GM15510 (cell line): ENCODE data around the gene ACBD4.

ENCODE experiments used
- POLR2A ChIP-seq: IDR thresholded peaks from 3 replicates; pipeline ENCODE4 v1.6.1; 2011; ENCODE audit warnings: borderline replicate concordance; ENCODE audit not compliant: insufficient read length; ENCODE audit errors: extremely low read depth

Gene ACBD4

DNA sequence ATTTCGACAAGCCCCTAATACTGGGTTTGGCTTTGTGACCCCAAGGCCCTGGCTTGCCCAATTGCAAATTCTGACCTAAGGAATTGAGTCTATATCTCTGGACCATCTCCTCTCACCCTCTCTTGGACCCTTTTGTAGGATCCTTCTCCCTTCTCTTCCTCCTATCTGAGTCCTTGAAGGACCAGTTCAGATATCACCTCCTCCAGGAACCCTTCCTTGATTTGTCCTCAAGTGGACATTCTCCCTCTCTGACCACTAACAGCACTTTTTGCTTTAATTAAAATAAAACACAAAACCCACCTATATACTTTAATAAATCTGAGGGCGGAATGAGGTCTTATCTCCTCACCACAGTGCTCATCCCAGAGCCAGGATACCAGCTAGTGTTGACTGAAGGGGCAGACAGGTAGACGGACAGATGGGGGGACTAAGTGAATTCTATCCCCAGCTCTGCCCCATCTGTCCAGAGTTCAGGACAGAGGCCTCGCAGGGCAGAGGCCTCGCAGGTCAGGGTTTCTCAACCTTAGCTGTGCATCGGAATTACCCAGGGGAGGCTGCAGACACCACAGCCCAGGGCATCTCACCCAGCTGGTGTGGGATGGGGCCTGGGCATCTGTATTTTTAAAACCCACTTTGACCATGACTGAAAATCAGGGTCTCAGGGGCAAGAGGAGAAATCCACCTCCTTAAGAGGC, 12.3 kb upstream of the ACBD4 start:
- TF ChIP-seq POLR2A: no peak

DNA sequence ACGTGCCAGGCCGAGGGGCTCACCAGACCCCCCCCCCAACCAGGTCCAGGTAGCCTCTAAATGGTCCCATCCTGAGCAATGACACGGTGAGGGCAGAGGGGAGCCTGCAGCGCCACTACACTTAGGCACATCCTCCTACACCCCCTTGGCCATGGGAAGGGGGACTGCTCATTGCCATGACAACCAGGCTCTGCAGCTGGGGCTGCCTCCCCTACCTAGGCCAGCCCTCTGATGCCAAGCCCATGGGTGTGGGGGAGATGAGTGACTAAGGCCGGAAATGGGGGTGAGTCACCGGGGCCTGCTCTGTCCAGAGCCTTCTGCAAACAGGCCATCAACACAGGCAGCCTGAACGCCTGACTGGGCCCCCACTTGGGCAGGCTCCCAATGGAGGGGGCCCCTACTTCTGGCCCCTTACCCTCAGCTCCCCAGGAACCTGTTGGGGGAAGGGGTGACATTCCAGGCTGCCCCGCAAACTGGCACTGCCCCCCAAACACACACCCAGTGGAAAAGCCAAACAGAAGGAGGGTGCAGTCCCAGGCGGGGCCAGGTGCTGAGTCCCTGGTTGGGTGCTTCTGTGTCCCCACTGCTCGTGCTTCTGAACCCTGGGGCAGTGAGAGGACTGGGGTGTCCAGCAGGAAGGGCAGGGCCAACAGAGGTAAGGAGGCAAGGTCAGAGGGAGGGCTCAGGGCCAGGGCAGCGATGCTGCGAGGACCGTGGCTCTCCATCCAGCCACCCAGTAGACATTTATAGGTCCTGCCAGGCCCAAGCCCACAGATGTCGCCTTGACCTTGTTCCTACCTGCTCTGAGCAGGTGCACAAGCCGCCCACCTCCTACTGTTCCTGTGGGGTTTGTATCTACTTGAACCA, 11.3 kb upstream of the ACBD4 start:
- TF ChIP-seq POLR2A: no peak

DNA sequence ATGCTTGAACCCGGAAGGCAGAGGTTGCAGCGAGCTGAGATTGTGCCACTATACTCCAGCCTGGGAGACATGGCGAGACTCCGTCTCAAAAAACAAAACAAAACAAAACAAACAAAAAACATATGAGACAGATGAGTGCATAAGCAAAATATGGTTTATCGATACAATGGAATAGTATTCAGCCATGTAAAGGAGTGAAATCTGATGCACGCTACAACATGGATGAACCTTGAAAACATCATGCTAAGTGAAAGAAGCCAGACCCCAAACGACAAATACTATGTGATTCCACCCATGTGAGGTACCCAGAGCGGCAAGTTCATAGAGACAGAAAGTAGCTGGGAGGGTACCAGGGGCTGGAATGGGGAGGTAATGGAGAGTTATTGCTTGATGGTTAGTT, 10.0 kb upstream of the ACBD4 start:
- no peak for TF ChIP-seq POLR2A

DNA sequence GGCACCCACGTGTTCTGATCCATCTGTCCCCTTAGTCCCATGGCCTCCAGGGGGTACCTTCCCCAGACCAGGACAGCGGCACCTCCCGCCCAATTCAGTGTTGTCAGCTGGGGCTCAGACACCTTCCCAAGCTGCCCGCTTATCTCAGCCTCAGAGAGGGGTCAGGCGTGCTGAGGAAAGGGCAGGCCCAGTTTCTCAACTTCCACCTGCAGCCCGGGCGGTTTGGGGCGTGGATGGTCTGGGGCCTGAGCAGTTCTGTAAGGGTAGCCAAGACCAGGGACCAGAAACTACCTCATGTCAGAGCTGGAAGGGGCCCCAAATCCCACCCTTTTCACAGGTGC, 8.3 kb upstream of the ACBD4 start:
- no peak for TF ChIP-seq POLR2A

DNA sequence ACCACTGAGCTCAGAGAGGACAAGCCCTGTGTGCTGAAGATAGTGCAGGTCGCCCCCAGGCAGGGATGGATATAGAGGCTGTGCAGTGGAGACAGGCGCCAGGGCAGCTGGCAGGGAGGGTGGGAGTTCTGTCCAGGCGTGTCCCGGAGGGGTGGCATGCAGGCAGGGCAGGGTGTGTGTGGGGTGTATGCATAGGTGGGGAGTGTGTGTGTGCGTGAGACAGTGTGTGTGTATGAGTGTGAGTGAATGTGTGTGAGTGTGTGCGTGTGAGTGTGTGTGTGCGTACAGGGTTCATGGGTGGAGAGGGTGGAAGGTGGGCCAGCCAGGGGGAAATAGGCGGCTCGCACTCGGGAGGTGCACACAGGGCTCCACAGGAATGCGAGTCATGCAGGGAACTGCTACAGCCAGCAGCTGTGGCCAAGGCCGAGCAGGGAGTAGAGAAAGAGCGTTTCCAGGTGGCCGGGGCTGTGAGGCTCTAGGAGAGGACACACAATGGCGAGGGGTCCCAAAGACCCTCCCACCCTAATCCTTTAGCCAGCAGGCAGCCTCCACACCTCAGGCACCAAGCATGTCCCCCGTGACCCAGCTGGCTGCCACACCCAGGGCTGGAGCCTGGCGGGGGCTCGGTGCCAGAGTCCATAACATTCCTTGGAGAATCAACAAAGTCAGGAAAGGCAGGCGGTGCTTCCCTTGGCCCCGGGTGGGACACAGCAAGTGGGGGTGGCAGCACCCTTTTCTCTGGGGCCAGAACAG, 7.8 kb upstream of the ACBD4 start:
- no peak for TF ChIP-seq POLR2A

DNA sequence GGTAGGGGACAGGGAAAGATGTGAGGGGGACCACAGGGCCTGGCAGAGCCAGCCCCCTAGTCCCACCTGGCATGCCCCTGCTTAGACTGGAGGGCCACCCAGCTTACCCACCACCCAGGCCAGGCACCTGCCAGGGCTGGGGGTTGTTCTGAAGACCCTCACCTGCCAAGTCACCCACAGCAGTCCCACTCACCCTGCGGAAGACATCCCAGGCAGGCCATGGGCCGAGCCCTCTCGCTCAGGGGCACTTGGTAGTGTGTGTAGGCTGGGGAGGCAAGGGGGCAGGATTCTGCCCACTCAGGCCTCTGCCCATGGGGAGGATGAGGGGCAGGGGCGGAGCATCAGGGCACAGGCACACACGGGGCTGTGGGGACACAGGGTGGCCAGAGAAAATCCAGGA, 7.2 kb upstream of the ACBD4 start:
- no peak for TF ChIP-seq POLR2A

DNA sequence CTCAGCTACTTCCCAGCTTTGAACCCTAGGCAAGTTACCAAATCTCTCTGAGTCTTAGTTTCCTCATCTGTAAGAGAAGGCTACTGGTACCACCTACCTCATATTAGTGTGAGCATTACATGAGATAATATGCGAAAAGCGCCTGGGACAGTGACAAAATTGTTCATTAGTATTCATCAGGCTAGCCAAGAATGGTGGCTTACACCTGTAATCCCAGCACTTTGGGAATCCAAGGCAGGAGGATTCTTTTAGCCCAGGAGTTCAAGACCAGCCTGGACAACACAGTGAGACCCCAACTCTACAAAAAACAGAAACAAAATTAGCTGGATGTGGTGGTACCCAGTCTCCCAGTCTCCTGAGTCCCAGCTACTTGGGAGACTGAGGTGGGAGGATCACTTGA, 6.5 kb upstream of the ACBD4 start:
- no peak for TF ChIP-seq POLR2A

DNA sequence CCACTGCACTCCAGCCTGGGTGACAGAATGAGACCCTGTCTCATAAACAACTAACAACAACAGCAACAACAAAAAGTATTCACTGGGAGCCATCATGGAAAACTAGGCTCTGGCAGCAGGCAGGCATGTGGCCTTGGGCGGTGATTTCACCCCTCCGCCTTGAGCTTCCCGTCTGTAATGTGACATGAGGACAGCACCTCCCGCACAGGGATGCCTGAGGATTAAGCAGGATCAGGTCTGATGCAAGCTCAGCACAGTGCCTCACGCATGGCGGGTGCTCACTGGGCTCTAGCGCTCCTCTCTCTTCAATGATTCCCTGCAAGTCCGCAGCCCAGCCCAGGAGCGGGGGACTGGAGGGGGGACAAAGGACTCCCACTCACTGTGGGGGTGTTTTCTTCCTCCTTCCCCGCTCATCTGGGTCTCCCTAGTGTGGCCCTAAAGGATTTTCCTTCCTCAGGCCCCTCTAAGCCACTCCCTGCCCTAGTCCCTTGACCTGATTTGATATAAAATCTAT, 6.0 kb upstream of the ACBD4 start:
- TF ChIP-seq POLR2A: no peak

DNA sequence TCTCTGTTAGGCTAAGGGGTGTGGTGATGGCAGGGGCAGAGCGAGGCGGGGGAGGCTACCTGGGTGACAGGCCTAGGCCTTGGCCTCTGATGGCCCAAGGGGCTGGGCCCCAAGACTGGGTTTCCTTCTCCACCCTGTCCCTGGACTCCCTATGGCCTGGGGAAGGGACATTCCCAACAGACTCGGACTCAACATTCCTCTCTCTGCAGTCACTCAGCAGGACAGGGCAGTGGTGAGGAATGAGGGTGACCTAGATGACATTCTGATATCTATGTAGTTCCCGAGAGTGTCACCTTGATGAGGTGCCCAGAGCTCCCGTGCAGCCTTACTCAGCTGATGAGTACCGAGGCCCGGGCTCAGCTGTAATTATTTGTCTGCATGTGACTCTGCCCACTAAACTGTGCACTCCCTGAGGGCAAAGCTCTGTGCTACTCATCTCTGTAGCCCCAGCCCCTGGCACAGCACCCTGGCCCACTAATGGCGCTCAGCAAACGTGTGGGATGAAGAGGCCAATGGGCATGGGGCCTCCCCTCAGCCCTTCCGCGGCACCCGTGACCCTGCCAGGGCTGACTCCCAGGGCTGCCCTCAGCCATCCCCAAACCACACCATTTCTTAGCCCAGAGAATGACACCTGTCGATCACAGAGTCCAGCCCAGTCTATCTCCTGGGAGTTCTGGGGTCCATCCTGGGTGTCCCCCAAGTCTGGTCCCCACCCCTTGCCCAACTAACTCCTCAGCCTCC, 5.4 kb upstream of the ACBD4 start:
- TF ChIP-seq POLR2A: no peak

DNA sequence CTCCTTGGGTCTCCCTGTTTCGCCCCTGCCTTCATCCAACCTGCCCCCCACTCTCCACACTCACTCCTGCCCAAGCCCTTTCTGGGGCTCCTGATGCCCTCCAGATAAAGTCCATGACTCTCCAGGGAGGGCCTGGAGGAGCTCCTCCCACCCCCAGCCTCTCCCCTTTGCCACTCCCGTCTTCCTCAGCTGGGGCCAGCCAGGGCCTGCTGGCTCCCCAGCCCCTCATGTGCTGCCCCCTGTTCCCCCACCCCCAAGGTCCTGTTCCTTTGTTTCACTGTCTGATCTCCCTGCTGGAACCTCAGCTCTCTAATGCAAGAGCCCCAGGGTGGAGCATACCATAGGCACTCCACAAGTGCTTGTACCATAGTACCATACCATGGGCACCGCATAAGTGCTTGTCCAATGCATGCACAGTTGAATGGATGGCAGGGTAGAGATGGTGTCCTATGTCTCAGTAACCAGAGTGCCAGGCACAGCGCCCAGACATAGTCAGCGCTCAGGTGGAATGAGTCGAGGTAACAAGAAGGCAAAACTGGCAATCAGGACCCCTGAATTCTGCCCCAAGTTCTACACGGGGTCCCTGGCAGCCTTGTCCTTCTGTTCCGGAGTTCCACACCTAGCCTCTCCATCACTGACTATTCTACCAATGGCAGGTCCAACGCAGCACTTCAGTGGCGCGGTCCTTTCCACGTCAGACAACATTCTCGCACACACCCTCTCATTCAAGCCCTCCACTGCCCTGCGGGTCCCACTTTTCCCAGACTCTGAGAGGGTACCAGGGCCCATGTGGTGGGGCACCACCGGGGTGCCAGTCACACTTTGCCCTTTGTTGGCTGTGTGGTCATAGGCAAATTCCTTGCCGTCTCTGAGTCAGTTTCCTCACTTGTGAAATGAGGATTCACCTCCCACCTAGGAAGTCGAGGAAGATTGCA, 4.5 kb upstream of the ACBD4 start:
- no peak for TF ChIP-seq POLR2A

DNA sequence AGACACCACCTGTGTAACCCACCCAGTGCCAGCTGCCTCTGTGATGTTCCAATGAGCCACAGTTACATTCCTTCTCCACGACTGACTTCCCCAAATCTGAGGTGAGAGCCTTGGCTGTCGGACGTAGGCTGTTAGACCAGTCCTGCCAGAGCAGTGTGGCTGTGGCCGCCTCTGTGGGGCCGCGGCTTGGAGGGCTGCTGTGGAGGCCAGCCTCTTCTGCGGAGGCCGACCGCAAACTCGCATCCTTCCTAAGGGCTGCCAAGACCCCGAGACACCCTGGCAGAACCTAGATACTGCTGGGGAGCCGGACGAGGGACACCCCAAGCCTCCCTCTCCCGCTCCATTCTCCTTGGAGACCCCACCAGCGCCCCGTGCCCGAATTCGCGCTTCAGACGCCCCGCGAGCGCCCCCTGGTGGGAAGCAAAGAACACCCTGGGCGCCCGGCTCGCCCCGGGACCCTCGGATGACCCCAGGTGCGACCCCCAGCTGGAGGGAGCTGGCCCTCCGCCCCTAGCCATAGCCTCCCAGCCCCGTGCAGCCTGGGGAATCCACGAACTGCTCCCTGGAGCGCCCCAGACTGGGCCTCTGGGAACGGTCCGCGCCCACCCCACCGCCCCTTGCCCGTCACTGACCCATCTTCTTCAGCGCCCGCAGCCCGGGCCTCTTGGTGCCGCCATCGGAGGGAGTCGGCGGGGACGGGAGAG, 3.7 kb upstream of the ACBD4 start:
- TF ChIP-seq POLR2A: no peak

DNA sequence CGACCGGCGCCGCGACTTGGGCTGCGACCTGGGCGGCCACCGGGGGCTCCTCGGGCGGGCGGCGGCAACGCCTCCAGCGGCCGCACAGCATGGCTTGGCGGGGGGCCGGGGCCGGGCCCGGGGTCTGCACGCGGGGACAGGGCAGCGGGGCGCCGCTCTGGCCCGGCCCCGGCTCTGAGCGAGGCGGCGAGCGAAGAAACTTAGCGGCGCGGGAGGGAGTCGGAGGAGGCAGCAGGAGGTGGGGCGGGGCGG, 3.2 kb upstream of the ACBD4 start, which contains the start of gene PLCD3:
Gene PLCD3, minus strand, starts transcription at position 196 of the 252 bp plus-strand sequence. Its CDS starts 105 bp downstream, at position 91.
- TF ChIP-seq POLR2A: no peak
